Measurements from ENCODE around the gene CLOCK. TPM values are rescaled to one million over a fixed set of nuclear protein-coding genes. Genes with fewer than 3 reads are reported as not detected.

CLOCK gene
- total and polyA plus RNA-seq, 2 experiments from 2014 or later: 9.6 to 29.3 TPM

- Histone ChIP-seq H4K20me1 (ENCODE audit: insufficient read depth, poor library complexity, severe bottlenecking) (peaks cover 12% of the 10 kb centered on the region), H3K79me2 (peaks cover 82% of the 10 kb centered on the region), H3K36me3 (replicated peaks; ENCODE audit: insufficient read depth, low read depth) (no peaks in the 10 kb centered on the region), H3K4me1 (ENCODE audit: insufficient read depth) (no peaks in the 10 kb centered on the region), H3K9me3 (ENCODE audit: low read depth) (no peaks in the 10 kb centered on the region), H3K27ac (no peak overlapping the region), H3K9me2 (replicated peaks; ENCODE audit: insufficient read depth) (no peaks in the 10 kb centered on the region), H2AFZ (no peak overlapping the region), H3K4me3 (no peak overlapping the region), H3K4me2 (no peak overlapping the region), H3K27me3 (no peaks in the 10 kb centered on the region)
- 88% methylated on average over 3 of the region's 3 CpGs for WGBS (ENCODE audit: low lambda C conversion rate, missing lambda C conversion rate)
- DNase-seq (ENCODE audit: low spot score): no peak
- no peak for TF ChIP-seq CTCF (IDR thresholded peaks at IDR 0.05; ENCODE audit: poor library complexity)
- no peak for TF ChIP-seq EZH2phosphoT487 (IDR thresholded peaks at IDR 0.05; ENCODE audit: low read depth, severe bottlenecking, unreplicated experiment)
- TF ChIP-seq EZH2 (IDR thresholded peaks at IDR 0.05; ENCODE audit: borderline replicate concordance): no peak
Measured at GRCh38 chr4:55416176-55416575, 130.5 kb downstream of the CLOCK start.

- Histone ChIP-seq H3K79me2 (peaks cover 99% of the 10 kb centered on the region), H3K27ac (no peak overlapping the region), H3K4me3 (no peak overlapping the region), H4K20me1 (ENCODE audit: insufficient read depth, poor library complexity, severe bottlenecking) (peaks cover 55% of the 10 kb centered on the region), H3K4me2 (no peak overlapping the region), H3K27me3 (no peaks in the 10 kb centered on the region), H3K4me1 (ENCODE audit: insufficient read depth) (peaks cover 8% of the 10 kb centered on the region), H3K36me3 (replicated peaks; ENCODE audit: insufficient read depth, low read depth) (no peaks in the 10 kb centered on the region), H3K9me3 (ENCODE audit: low read depth) (no peaks in the 10 kb centered on the region), H2AFZ (no peak overlapping the region), H3K9me2 (replicated peaks; ENCODE audit: insufficient read depth) (no peaks in the 10 kb centered on the region)
- WGBS (ENCODE audit: low lambda C conversion rate, missing lambda C conversion rate): 95% methylated on average over 6 of the region's 6 CpGs
- DNase-seq (ENCODE audit: low spot score): no peak
- TF ChIP-seq EZH2phosphoT487 (IDR thresholded peaks at IDR 0.05; ENCODE audit: low read depth, severe bottlenecking, unreplicated experiment): no peak
- no peak for TF ChIP-seq CTCF (IDR thresholded peaks at IDR 0.05; ENCODE audit: poor library complexity)
- TF ChIP-seq EZH2 (IDR thresholded peaks at IDR 0.05; ENCODE audit: borderline replicate concordance): no peak
Measured at GRCh38 chr4:55411621-55412020, 135.1 kb downstream of the CLOCK start.

GRCh38 chr4:55410431-55410830 is 136.3 kb downstream of the CLOCK start:
- no peak overlapping the region for H3K27ac ChIP-seq
- H2AFZ ChIP-seq: no peak overlapping the region
- no peaks in the 10 kb centered on the region for H3K27me3 ChIP-seq
- no peaks in the 10 kb centered on the region for H3K9me3 ChIP-seq (ENCODE audit: low read depth)
- H3K4me3 ChIP-seq: no peak overlapping the region
- H3K4me2 ChIP-seq: no peak overlapping the region
- peaks cover 8% of the 10 kb centered on the region for H3K4me1 ChIP-seq (ENCODE audit: insufficient read depth)
- H3K79me2 ChIP-seq: peaks cover 99% of the 10 kb centered on the region
- H3K9me2 ChIP-seq (replicated peaks; ENCODE audit: insufficient read depth): no peaks in the 10 kb centered on the region
- 95% methylated on average over 8 of the region's 8 CpGs for WGBS (ENCODE audit: low lambda C conversion rate, missing lambda C conversion rate)
- DNase-seq (ENCODE audit: low spot score): no peak
- TF ChIP-seq CTCF (IDR thresholded peaks at IDR 0.05; ENCODE audit: poor library complexity) (no peak), EZH2phosphoT487 (IDR thresholded peaks at IDR 0.05; ENCODE audit: low read depth, severe bottlenecking, unreplicated experiment) (no peak), EZH2 (IDR thresholded peaks at IDR 0.05; ENCODE audit: borderline replicate concordance) (no peak)
- peaks cover 66% of the 10 kb centered on the region for H4K20me1 ChIP-seq (ENCODE audit: insufficient read depth, poor library complexity, severe bottlenecking)
- no peaks in the 10 kb centered on the region for H3K36me3 ChIP-seq (replicated peaks; ENCODE audit: insufficient read depth, low read depth)
